Mucosa of rectum (tissue), 2 donors: ENCODE data around the gene CIB1.

Source experiments
- H3K27ac ChIP-seq, 2 donors: one replicate each; pipeline ENCODE4 v1.7.0; 2013; ENCODE audit warnings: inconsistent platforms in 2 of 2, low read depth in 2 of 2, low read length in 2 of 2
- H3K27me3 ChIP-seq, 2 donors: one replicate each; pipeline ENCODE4 v1.7.0; 2013; ENCODE audit warnings: low read length in 2 of 2; ENCODE audit not compliant: control insufficient read depth in 2 of 2, insufficient read depth in 2 of 2
- H3K36me3 ChIP-seq, 2 donors: one replicate each; pipeline ENCODE4 v1.7.0; 2013; ENCODE audit warnings: low read length in 2 of 2; ENCODE audit not compliant: control insufficient read depth in 2 of 2, insufficient read depth in 2 of 2
- H3K4me1 ChIP-seq, 2 donors: one replicate each; pipeline ENCODE4 v1.7.0; 2013; ENCODE audit warnings: low read length in 2 of 2, mild to moderate bottlenecking in 1 of 2; ENCODE audit not compliant: control insufficient read depth in 2 of 2, insufficient read depth in 2 of 2
- H3K4me3 ChIP-seq, 2 donors: one replicate each; pipeline ENCODE4 v1.7.0; 2013; ENCODE audit warnings: low read length in 2 of 2
- H3K9ac ChIP-seq, 2 donors: one replicate each; pipeline ENCODE4 v1.7.0; 2013; ENCODE audit warnings: low read length in 2 of 2, low read depth in 1 of 2, mild to moderate bottlenecking in 1 of 2
- H3K9me3 ChIP-seq, 2 donors: one replicate each; pipeline ENCODE4 v1.7.0; 2013; ENCODE audit warnings: low read length in 2 of 2; ENCODE audit not compliant: control insufficient read depth in 2 of 2
- donor health status: healthy.
- donor health status: Normal muscosa, but diverticular disease.

The CIB1 gene

DNA sequence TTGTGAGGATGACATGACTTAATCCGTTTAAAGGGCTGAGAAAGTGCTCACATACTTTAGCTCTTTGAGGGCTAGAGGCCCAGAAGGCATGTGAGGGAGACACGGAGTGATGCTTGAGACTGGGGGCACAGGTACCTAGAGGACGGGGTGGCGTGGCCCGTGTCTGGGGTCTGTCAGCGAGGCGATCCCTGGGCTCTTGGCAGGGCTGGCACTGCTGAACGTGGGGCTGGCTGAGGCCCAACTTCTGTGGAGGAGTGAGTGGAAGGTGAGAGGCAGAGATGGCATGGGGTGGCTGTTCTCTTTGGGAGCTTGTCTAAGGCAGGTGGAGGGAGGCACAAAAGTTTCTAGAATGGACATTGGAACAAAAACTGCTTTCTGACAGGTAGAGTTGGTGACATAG is 23.1 kb downstream of the CIB1 start:
- H3K36me3 ChIP-seq = peaks cover 25 to 38% of the 10 kb centered on the region in 2 donors
- H3K9ac ChIP-seq = peak overlapping the region; percentile 54 to 87
- H3K27ac ChIP-seq = peak overlapping the region; percentile 97 to 99
- H3K4me1 ChIP-seq = peaks cover 37 to 48% of the 10 kb centered on the region in 2 donors
- H3K27me3 ChIP-seq = no peaks in the 10 kb centered on the region
- H3K9me3 ChIP-seq = no peaks in the 10 kb centered on the region
- H3K4me3 ChIP-seq = no peak overlapping the region

DNA sequence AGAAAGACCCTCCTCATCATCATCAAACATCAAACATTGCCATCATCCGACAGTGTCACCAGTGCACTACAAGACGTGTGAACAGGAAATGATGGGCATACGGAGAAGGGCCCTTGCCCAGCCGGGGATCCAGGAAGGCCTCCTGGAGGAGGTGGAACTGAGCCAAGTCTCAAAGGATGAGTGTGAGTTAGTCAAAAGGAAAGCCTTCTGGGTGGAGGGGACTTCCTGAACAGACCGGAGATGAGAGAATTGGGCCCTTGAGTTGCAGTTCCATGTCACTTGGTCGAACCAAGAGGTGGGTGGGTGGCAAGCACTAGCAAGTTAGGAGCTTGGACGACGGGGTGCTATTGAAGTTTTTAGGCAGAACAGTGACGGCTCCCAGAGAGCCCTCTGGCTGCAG is 24.1 kb downstream of the CIB1 start:
- no peaks in the 10 kb centered on the region for H3K27me3 ChIP-seq
- H3K27ac ChIP-seq = peak overlapping the region in 1 of 2 donors; percentile 97
- H3K9ac ChIP-seq = no peak overlapping the region
- H3K4me3 ChIP-seq = no peak overlapping the region
- peaks cover 29 to 45% of the 10 kb centered on the region in 2 donors for H3K36me3 ChIP-seq
- H3K9me3 ChIP-seq = no peaks in the 10 kb centered on the region
- H3K4me1 ChIP-seq = peaks cover 34 to 44% of the 10 kb centered on the region in 2 donors

DNA sequence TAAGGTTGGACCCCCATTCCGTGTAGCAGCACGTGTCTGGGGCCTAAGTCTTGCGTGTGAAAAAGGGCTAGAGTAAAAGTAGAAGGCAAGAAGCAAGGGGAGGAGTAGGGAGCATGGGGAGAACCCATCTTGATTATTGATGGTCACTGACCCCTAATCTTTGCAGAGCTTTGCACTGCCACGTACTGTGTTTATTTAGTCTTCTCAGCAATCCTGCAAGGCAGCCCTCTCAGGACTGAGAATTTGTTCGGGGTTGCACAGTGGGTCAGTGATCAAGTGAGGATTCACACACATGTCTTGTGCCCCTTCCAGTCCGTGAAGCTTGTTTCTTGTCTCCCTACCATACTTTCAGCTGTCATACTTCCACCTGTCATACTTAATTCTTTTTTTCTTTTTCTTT is 25.4 kb downstream of the CIB1 start:
- H3K4me3 ChIP-seq = no peak overlapping the region
- peaks cover 29 to 48% of the 10 kb centered on the region in 2 donors for H3K36me3 ChIP-seq
- peaks cover 35 to 36% of the 10 kb centered on the region in 2 donors for H3K4me1 ChIP-seq
- H3K27me3 ChIP-seq = no peaks in the 10 kb centered on the region
- no peak overlapping the region for H3K9ac ChIP-seq
- no peaks in the 10 kb centered on the region for H3K9me3 ChIP-seq
- H3K27ac ChIP-seq = no peak overlapping the region

DNA sequence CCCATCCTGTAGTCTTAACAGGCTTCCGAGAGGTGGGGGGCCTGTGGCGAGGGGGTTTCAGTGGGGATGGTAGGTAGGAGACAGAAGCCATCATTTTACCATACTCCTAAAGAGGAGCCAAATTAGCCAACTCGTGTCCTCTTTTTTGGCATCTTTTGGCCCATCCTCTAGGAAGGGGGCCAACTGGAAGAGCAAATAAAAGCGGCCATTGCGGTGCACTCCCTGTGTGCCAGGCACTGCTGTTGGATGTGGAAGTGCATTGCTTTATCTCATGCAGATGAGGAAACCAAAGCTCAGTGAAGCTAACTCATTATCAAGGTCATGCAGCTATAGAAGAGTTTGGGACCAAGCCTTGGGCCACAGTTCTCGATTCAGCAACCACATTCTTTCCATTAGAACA is 26.5 kb downstream of the CIB1 start:
- Histone ChIP-seq H3K4me1 (peaks cover 33% of the 10 kb centered on the region in 2 donors), H3K27me3 (no peaks in the 10 kb centered on the region), H3K36me3 (peaks cover 26 to 45% of the 10 kb centered on the region in 2 donors), H3K4me3 (no peak overlapping the region), H3K9ac (no peak overlapping the region), H3K27ac (no peak overlapping the region), H3K9me3 (no peaks in the 10 kb centered on the region)

DNA sequence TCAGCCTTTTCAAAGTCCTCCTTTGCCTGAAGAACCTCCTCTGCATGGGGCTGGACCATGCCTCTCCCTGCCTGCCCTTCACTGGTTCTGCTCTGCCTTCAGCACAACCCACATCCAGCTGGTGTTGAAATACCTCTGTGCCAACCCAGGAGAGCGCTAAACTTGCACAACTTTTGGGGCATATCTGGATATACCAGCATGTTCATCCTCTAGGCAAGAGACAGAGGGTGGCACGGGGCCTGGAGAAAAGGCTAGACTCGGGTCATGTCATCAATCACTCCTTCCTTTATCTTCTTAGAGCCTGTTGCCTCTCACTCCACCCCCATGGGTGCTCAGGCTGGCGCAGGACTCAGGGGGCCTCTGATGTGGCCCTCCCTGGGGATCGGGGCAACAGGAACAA is 27.9 kb downstream of the CIB1 start:
- Histone ChIP-seq H3K27me3 (no peaks in the 10 kb centered on the region), H3K36me3 (peaks cover 26 to 45% of the 10 kb centered on the region in 2 donors), H3K4me1 (peaks cover 23 to 24% of the 10 kb centered on the region in 2 donors), H3K27ac (no peak overlapping the region), H3K9ac (no peak overlapping the region), H3K9me3 (no peaks in the 10 kb centered on the region), H3K4me3 (no peak overlapping the region)

DNA sequence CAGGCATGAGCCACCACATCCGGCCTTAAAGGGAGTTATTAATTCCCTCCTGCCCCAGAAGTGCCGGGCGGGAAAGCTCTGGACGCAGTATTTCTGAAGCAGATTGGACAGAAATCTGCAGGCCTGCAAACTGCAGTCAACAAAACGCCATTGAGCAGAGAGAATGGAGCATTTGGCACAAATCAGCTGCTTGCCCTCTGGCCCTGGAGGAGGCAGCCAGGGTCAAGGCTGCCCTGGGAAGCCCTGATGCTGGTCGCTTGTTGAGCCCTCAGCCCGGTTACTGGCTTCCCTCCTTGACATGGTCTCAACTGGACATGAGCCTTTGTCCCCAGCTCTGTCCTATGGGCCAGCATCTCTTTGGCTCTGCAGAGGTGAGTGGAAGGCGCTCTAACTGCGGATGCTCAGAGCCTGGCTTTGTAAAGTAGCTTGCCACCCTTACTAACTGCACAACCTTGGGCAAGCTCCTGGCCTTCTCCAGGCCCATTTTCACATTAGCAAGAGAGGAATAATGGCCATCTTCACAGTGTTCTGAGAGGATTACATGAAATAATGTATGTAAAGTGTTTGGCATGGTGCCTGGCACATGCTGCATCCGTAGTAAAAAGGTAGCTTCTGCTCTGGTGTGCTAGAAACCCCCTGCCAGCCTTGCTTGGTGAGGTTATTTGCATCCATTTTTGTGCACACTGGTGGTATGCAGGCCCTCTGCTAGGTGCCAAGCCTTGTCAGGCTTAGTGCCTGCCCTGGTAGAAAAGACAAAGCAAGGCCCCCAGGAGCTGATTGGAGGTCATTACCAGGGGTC is 28.5 kb downstream of the CIB1 start:
- Histone ChIP-seq H3K9ac (no peak overlapping the region), H3K9me3 (no peaks in the 10 kb centered on the region), H3K27me3 (no peaks in the 10 kb centered on the region), H3K4me3 (no peak overlapping the region), H3K4me1 (peaks cover 21 to 25% of the 10 kb centered on the region in 2 donors), H3K27ac (no peak overlapping the region), H3K36me3 (peaks cover 22 to 40% of the 10 kb centered on the region in 2 donors)

DNA sequence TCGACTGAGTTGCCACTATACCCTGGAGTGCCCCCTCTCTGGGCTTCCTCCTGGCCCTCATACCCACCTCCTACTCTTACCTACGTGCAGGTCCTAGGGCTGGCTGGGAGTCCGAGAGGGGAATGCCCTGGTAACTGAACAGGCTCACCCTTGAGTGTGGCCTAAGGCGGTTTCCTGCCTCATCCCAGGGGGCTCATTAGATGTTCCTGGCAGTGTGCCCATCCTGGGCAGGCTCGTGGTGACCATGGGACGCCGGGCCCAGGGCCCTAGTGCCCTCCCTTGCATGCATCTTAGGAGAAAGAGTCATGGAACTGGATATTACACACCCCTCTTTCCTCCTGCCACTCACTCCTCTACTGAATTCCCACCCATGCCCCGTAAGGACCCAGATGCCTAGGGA is 29.8 kb downstream of the CIB1 start:
- H3K27me3 ChIP-seq = no peaks in the 10 kb centered on the region
- peaks cover 14 to 33% of the 10 kb centered on the region in 2 donors for H3K36me3 ChIP-seq
- peaks cover 16 to 25% of the 10 kb centered on the region in 2 donors for H3K4me1 ChIP-seq
- H3K4me3 ChIP-seq = no peak overlapping the region
- H3K9me3 ChIP-seq = no peaks in the 10 kb centered on the region
- H3K27ac ChIP-seq = no peak overlapping the region
- no peak overlapping the region for H3K9ac ChIP-seq

DNA sequence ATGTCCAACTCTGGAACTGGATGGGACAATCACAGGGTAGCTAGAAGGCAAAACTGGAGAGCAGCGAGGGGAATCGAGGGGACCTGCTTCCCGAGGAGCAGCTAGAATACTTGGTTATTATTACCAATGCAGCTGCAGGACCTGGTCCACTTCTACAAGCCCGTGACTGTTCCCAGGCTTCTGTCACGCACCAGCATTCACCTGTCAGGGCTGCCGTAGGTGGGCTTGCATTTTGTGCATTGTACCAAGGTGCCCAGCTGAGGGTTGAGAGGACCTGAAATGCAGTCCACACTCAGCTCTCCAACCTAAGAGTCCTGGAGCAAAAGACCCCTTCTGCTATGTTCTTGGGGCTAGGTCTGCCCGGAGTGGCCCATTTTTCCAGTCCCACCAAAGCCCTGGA is 30.3 kb downstream of the CIB1 start:
- no peak overlapping the region for H3K4me3 ChIP-seq
- no peaks in the 10 kb centered on the region for H3K27me3 ChIP-seq
- H3K36me3 ChIP-seq = peaks cover 14 to 33% of the 10 kb centered on the region in 2 donors
- peaks cover 16 to 25% of the 10 kb centered on the region in 2 donors for H3K4me1 ChIP-seq
- H3K9ac ChIP-seq = no peak overlapping the region
- H3K9me3 ChIP-seq = no peaks in the 10 kb centered on the region
- H3K27ac ChIP-seq = no peak overlapping the region

DNA sequence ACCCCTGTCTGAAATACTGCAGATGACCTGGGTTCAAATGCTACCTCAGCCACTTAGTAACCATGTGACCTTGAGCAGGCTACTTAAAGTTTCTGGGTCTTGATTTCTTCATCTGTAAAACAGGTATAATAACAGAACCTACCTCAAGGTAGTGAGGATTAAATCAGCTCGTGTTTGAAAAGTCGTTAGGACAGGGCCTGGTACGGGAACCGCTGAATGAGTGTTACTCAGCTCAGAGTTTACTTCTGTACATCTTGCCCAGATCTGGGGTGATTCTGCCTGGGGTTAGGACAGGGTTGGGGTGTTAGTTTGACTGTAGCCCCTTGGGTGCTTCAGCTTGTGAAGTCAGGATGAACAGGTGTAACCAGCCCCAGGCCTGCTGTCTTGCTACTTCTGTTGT is 30.8 kb downstream of the CIB1 start:
- H3K4me3 ChIP-seq = peak overlapping the region; percentile 75 to 78
- no peak overlapping the region for H3K27ac ChIP-seq
- H3K4me1 ChIP-seq = peaks cover 16 to 25% of the 10 kb centered on the region in 2 donors
- no peaks in the 10 kb centered on the region for H3K27me3 ChIP-seq
- H3K36me3 ChIP-seq = peaks cover 14 to 30% of the 10 kb centered on the region in 2 donors
- H3K9ac ChIP-seq = peak overlapping the region; percentile 41 to 89
- H3K9me3 ChIP-seq = no peaks in the 10 kb centered on the region

DNA sequence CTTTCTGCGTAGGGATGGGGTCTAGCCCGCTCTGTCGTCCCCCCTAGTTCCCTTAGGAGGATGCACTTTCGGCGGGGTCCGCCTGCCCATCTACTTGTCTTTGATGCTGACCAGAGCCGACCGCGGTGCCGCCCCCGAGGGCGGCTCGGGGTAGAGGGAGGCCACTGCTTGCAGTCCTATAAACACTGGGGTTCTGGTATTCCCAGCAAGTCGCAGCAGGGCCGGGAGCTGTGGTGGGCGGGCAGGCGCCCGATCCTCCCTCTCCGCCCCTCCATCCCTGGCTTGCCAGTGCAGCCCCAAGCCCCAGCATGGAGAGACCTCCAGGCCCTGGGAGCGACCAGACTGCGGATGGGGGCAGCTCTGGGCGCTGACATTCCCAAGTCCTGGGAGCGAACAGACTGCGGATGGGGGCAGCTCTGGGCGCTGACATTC is 31.8 kb downstream of the CIB1 start:
- Histone ChIP-seq H3K27me3 (no peaks in the 10 kb centered on the region), H3K9ac (peak overlapping the region; percentile 72 to 89), H3K27ac (peak overlapping the region; percentile 81 to 83), H3K4me1 (peaks cover 16 to 25% of the 10 kb centered on the region in 2 donors), H3K36me3 (peaks cover 10 to 22% of the 10 kb centered on the region in 2 donors), H3K4me3 (peak overlapping the region; percentile 75 to 78), H3K9me3 (no peaks in the 10 kb centered on the region)
